ENCODE data around the gene GPC4. TPM values are rescaled to one million over a fixed set of nuclear protein-coding genes. Genes with fewer than 3 reads are reported as not detected.

Gene GPC4
- 0.14 and 0.34 TPM in 2 replicates for total RNA-seq

- DNase-seq = peak; percentile 0
These were observed at the start of gene GPC4 for GRCh38 chrX:133415276-133416105. Gene GPC4, minus strand, starts transcription at chrX:133415489. Its CDS starts 524 bp downstream, at chrX:133414965.

DNA sequence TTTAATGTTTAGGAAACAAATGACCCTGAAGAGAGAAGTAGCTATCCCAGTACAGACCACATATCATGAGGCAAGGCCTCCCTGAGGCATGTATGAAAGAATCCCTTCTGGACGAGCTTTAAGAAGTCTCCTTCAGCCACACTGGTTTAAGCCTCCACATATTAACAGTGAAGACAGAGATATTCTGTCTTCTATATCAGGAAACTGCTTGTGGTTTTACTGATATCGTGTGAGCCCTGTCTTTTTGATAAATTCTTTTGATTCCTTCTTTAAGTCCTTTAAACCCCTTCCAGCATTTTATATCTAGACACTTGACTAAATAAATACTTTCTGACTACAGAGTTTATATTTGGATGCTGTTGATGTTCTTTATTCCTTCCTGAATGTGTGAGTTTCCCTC is 45.9 kb upstream of the GPC4 start:
- DNase-seq = no peak

DNA sequence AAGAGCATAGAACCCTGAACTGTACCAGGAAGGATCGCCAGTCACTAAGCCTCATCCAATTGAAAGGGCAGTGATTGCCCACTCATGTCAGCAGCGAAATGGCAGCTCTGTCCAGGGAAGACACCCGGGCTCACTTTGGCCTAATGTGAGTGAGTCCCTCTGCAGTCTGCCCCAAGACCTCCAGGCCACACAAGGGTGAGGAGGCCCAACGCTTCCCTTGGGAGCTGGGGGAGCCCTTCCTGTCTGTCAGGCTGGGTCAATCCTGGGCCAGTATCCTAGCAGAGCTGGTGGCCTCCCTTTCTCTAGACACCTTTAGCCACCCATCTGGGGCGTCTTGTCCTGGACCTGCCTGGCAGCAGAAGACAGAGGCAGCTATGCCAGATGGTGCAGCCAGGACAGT is 39.6 kb upstream of the GPC4 start:
- no peak for DNase-seq

GRCh38 chrX:133454491-133454914 is 39.2 kb upstream of the GPC4 start:
- no peak for DNase-seq

- DNase-seq = no peak
These were observed 33.3 kb upstream of the GPC4 start for GRCh38 chrX:133448512-133449076.

- no peak for DNase-seq
These were observed 29.9 kb upstream of the GPC4 start for GRCh38 chrX:133444952-133445831.

GRCh38 chrX:133444196-133444595 is 28.9 kb upstream of the GPC4 start:
- DNase-seq = no peak

DNA sequence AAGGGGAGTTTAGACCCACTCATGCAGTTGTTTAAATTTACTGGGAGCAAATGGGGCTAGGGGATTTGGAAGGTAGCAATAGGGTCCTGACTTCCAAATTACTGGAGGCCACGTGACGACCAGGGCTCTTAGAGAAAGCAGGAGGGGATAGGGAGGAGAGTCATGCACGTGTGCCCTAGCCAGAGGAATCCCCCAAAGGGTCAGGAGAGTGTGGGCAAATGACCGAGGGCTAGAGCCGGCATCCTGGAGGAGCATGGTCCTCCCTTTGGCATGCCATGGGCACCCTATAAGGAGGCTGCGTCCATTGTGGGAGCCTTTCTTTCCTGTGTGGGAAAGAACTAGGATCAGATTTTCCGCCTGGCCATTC is 25.5 kb upstream of the GPC4 start:
- no peak for DNase-seq

GRCh38 chrX:133440081-133440796 is 24.9 kb upstream of the GPC4 start:
- DNase-seq = no peak

DNA sequence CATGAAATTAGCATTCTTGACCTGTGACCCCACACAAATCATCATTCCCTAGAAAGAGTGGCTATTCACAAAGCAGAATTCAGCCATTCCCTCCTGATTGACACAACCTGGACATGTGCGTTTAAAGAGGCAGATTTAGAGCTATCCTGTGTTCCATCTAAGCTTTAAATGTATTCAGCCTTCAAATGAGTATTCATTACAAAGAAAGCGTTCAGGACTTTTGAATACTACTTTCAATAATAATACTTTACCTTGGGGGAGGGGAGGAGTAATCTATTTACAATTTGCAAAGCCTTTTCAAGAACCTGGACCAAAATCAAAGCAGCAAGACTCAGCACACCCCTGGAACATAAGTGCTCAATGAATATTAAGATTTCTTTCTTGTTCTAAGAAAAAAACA is 22.5 kb upstream of the GPC4 start:
- DNase-seq = no peak

DNA sequence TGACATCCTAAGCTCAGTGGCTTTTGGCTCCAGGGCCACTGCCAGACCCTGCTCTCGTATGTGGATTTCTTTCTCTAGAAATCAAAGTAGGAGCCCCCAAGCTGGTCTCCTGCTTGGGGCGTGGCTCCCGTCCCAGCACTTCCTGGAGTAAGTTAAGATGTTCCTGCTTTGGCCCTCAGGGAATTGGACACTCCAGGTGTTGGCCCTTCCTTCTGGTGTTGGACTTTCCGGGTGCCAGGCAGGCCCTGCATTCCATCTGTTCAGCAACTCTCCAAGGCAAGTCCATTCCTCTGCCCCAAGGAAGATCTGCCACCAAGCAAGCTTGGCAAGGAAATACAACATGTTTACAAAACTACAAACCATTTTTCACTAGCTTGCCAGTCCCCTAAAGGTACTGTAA is 22.1 kb upstream of the GPC4 start:
- no peak for DNase-seq

GRCh38 chrX:133435544-133436124 is 20.3 kb upstream of the GPC4 start:
- no peak for DNase-seq

DNA sequence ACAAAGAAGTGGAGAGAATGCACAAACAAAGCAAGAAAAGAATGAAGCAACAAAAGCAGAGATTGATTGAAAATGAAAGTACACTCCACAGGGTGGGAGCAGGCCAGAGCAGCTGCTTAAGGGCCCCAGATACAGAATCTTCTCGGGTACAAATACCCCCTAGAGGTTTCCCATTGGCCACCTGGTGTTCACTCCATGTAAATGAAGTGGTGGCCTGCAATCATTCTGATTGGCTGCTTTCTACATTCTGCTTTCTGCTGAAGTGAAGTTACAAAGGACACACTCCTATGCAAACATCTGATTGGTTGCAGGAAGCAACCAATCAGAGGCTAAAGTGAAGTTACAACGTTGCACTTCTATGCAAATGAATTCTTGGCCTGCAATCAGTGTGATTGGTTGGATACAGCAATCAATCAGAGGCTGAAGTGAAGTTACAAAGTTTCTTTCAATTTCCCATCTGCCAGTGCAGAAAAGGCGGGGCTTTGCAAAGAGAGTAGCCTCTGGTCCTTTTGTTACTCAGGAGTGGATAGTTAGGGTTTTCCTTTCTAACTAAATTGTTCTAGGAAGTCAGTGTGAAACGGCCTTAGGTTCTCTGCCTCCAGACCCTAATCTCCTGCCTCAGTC is 19.0 kb upstream of the GPC4 start:
- DNase-seq = no peak

- DNase-seq = no peak
These were observed 4.6 kb upstream of the GPC4 start for GRCh38 chrX:133419911-133420310.

GRCh38 chrX:133418588-133418987 is 3.3 kb upstream of the GPC4 start:
- DNase-seq = no peak

DNA sequence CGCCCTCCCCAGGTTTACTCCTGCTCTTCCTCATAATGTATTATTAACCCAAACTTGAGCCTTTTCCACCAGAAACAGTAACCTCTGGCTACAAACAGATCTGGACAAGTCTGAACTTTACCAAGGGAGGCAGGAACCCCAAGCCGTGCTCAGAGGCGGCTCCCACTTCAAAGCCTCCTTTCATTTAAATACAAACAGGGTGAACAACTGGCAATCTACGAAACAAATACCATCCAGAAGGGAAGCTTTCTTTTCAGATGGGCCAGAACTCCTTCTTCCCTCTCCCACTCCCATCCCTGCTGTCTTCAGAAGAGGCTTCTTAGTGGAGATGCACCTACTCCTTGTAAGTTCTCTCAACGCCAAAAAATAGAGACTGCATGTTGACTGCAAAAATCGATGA is 2.1 kb upstream of the GPC4 start:
- no peak for DNase-seq

- DNase-seq = peak; percentile 0
These were observed 648 bp downstream of the GPC4 start for GRCh38 chrX:133414406-133415275.

GRCh38 chrX:133413218-133413925 is 1.9 kb downstream of the GPC4 start:
- DNase-seq = no peak

DNA sequence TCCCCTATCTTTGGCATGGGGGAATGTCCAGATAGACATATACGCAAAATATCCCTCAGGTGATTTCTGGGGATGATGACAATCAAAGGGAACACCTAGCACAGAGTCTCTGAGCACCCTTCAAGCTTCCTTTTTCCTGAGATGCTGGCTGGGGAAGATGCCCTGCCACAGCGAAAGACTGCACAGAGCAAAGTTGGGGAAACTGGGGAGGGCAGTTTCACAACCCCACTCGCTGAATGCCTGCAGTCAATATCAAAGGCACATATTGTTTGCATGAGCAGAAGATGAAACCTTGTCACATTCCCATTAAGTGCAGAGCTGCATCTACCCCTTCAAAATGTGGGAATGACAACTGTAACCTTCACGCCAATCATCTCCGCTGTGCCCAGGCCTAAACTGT is 2.6 kb downstream of the GPC4 start:
- DNase-seq = no peak

DNA sequence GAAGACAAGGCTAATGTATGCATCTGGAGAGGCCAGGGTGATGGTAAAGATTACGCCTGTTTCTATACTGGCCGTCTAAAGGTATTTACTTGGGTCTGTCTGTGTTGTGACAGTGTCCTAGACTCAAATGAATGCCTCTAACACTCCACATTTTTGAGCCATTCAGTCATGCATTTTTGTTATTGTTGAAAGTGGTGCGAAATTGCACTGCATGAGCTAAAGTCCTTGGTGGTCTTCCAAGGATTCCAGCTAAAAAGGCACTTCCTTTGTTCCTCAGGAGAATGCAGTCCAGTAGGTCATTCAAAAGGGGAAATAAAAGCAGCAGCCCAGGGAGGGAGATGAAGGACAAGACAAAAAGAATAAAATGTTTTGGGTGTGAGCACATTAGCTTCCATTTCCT is 3.0 kb downstream of the GPC4 start:
- no peak for DNase-seq
